HG03196 (cell line): ENCODE measurements around the gene ITPRIP.

ENCODE experiments used
- ATAC-seq: cut with Tn5 transposase; IDR thresholded peaks from one replicate; pipeline ENCODE4 v1.9.1; 2021; ENCODE audit not compliant: unreplicated experiment

The ITPRIP gene

GRCh38 chr10:104288355-104288754 lies 49.9 kb downstream of the ITPRIP start:
- ATAC-seq, result no peak

GRCh38 chr10:104286939-104287338 lies 51.3 kb downstream of the ITPRIP start:
- ATAC-seq, result no peak

GRCh38 chr10:104284846-104285245 lies 53.4 kb downstream of the ITPRIP start:
- no peak for ATAC-seq

- ATAC-seq, result no peak
Observed at GRCh38 chr10:104281694-104282093, 56.6 kb downstream of the ITPRIP start.

GRCh38 chr10:104279550-104280259 lies 58.6 kb downstream of the ITPRIP start:
- no peak for ATAC-seq

- ATAC-seq, result no peak
Observed at GRCh38 chr10:104277785-104278184, 60.5 kb downstream of the ITPRIP start.

GRCh38 chr10:104276192-104276591 lies 62.1 kb downstream of the ITPRIP start:
- no peak for ATAC-seq

GRCh38 chr10:104274762-104275721 lies 63.2 kb downstream of the ITPRIP start:
- no peak for ATAC-seq

- no peak for ATAC-seq
Observed at GRCh38 chr10:104273899-104274575, 64.2 kb downstream of the ITPRIP start.

GRCh38 chr10:104273286-104273685 lies 65.0 kb downstream of the ITPRIP start:
- ATAC-seq, result no peak

- peak; percentile 99 for ATAC-seq
Observed at GRCh38 chr10:104268713-104269645, 69.3 kb downstream of the ITPRIP start, which contains the start of gene GSTO2. Gene GSTO2, plus strand, starts transcription at chr10:104269184. Its CDS starts 5,732 bp downstream, at chr10:104274916.

GRCh38 chr10:104268405-104268712 lies 69.9 kb downstream of the ITPRIP start:
- ATAC-seq, result no peak

GRCh38 chr10:104267721-104268404 lies 70.4 kb downstream of the ITPRIP start:
- no peak for ATAC-seq

- no peak for ATAC-seq
Observed at GRCh38 chr10:104264783-104265182, 73.5 kb downstream of the ITPRIP start.

- no peak for ATAC-seq
Observed at GRCh38 chr10:104262055-104262454, 76.2 kb downstream of the ITPRIP start.

GRCh38 chr10:104260775-104261115 lies 77.5 kb downstream of the ITPRIP start:
- no peak for ATAC-seq

- ATAC-seq, result no peak
Observed at GRCh38 chr10:104259999-104260774, 78.1 kb downstream of the ITPRIP start.
